Stimulated activated CD8-positive, alpha-beta memory T cell treated with anti-CD3 and anti-CD28 coated beads, Interleukin-12 subunit alpha, Interleukin-12 subunit beta, amount 100 ng/mL, for 1 hour (primary cell): ENCODE data around the gene ZNF770.
"Not testable (repeated sequence)": the region's sequence is repeated elsewhere in the genome, so short reads cannot be mapped to it uniquely, and the experiment has no call there.

Experiments used
- DNase-seq: peaks from one replicate; pipeline ENCODE4 v3.0.0-alpha.2; 2020; ENCODE audit warnings: low read depth

Gene ZNF770

DNA sequence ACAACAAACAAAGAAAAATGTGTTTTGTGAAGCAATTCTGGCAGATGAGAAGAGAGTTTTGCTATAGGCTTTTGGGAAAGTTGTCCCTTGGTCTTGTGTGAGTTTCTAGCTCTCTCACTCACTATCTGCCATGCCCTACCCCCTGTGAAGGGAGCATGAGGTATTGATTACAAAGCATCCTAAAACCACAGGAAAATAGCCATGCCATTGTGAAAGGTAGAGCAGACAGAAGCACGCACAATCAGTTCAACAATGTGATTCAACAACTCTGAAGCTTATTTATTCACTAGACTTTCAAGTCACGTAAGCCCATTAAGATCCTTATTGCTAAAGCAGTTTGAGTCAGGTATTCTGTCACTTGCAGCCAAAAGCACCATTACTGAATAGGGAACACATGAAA lies 12.0 kb downstream of the ZNF770 start:
- no peak for DNase-seq

DNA sequence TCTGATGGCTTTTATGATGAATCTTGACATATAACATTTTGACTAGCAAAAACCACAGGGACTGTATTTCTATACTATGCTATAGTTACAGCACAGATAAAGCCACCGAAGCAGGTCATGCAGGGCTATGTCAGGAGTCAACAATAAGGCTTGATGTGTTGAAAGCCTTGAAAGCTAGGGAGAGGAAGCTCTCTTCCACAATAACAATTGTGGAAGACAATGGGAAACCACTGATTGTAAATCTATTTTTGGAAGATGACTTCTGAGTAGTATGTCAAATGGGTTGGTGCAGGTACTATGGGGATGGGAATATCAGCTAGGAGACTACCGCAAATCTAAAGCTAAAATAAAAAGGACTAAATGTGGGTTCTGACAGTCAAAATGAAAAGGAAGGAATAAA lies 14.6 kb downstream of the ZNF770 start:
- no peak for DNase-seq

DNA sequence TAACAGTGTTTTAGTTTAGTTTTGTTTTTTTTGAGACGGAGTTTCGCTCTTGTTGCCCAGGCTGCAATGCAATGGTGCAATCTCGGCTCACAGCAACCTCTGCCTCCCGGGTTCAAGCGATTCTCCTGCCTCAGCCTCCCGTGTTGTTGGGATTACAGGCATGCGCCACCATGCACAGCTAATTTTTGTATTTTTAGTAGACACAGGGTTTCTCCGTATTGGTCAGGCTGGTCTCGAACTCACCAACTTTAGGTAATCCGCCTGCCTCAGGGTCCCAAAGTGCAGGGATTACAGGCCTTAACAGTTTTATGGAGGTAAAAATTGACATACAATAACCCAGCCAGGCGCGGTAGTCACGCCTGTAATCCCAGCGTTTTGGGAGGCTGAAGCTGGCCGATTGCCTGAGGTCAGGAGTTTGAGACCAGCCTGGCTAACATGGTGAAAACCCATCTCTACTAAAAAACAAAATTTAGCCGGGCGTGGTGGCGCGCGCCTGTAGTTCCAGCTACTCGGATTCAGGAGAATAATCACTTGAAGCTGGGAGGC lies 17.9 kb downstream of the ZNF770 start:
- DNase-seq: not testable (repeated sequence)

DNA sequence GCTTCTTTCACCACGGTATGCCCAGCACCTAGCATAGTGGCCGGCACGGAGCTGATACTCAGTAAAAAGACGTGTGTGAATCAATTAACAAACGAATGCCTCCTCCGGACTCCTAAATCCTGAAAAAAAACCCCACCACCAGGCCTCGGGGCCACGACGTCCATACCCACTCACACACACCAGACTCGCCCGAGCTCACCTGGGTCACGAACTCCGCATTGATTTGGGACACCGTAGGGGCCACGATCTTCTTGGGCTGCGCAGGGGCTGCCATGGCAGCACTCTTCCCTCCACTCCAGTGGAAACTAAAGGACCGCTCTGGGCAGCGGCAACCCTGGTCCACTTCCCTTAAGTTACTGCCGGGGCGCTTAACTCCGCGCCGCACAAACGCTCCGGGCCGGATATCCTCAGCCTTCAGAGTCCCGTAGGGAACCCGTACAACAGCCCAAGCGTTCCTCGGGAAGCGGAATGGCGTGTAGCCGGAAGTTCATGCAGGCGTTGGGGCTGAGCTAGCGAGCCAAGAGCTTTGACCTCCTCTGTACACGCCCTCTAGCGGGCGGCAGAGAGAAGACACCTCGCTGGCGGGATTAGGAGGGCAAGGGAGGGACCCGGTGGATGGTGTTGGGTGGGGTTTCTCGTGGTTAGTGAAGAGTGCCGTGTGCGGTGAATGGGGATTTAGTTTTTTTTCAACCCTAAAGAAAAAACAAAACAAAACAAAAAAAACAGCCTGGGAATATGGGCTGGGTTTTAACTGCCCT lies 18.6 kb downstream of the ZNF770 start, which contains the start of gene AQR:
Gene AQR, minus strand, starts transcription at position 403 of the 758 bp plus-strand sequence. Its CDS starts 129 bp downstream, at position 274.
- peak; percentile 83 for DNase-seq

DNA sequence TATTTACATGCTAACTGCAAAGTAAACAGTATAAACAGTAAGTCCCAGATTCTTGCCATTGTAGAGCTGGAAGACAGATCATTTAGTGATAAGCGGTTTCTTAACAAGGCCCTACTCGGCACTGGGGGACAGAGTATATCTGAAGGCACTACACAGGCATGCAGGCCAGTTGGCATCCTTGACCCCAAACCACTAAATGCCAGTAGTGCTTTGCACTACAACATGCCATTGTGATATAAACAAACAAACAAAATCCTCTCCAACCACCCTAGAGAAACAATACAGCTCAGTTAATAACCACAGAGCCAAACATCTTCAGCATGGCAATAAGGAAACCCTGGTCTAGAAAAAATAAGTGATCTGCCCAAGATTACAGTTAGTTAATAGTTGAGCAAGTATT lies 23.8 kb downstream of the ZNF770 start:
- no peak for DNase-seq

DNA sequence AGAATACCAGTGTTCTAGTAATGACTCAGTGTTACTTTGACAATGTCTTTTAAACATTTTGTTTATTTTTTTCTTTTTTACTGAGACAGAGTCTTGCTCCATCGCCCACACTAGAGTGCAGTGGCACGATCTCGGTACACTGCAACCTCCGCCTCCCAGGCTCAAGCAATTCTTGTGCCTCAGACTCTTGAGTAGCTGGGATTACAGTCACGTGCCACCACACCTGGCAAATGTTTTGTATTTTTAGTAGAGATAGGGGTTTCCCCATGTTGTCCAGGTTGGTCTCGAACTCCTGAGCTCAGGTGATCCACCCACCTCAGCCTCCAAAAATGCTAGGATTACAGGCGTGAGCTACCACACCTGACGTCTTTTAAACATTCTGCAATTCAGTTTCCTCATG lies 34.2 kb downstream of the ZNF770 start:
- DNase-seq: no peak

DNA sequence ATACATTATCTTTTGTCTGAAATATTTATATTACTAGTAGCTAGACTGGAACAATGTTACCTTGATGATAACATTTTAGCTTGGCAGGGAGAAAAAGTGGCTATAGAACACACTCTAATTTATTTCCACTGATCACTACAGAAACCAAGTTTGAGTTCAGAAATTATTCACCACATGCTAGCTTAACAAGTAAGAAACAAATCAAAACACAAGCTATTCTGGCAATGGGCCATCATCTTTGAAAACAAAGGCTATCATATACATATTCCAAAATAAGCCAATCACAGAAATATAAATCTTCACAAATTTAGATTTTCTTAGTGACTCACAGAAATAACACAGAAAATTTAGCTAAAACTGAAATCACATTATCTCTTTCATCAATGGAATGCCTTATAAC lies 35.6 kb downstream of the ZNF770 start:
- DNase-seq: no peak

DNA sequence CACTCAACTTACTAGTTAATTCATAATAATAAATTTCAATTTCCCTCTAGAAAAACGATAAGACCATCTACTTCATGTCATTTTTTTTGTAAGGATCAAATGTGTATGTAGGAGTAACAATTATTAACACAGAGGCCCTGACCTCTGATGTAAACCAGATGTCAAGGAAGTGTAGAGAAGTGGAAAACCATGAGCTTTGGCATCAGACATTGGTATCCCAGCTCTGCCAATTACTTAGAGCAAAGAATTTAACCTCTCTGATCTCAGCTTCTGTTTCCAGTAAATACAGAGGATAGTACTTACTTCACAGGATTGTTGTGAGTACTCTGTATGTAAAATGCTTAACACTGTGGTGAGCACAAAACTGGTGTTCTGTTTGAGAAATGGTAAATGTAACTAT lies 36.1 kb downstream of the ZNF770 start:
- DNase-seq: no peak

DNA sequence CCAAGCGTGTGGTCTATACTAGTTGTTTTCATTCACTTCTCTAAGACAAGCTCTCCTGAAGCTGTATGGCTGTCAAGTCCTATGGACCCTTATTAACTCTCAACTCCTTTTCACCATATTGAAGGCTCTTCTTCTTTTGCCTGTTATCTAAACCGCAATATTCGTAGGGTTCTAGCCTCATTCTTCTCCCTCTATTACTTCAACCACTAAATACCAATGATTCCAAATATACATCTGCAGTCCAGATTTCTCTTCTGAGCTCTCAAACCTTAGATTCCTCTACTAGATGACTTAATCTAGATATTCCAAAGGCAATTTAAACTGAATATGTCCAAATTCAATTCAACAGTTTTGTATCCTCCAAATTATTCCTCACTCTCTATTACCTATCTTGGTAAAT lies 43.2 kb downstream of the ZNF770 start:
- DNase-seq: no peak

DNA sequence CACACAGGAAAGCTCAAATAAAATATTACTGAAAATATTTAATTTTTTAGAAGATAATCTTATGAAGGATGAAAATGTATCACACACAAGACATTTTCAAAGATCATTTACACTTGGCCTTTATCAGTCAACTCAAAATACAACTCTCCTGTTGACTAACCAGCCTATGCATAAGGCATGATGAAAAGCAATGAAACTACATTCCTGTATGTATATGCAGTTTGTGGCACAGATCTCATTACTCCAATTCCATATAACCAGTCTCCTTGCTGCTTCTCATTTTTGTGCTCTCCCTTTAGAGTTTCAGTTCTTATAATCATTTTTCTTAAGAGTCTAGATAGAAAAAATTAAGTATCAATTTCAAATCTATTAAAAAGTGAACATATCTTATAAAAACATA lies 44.4 kb downstream of the ZNF770 start:
- DNase-seq: no peak

DNA sequence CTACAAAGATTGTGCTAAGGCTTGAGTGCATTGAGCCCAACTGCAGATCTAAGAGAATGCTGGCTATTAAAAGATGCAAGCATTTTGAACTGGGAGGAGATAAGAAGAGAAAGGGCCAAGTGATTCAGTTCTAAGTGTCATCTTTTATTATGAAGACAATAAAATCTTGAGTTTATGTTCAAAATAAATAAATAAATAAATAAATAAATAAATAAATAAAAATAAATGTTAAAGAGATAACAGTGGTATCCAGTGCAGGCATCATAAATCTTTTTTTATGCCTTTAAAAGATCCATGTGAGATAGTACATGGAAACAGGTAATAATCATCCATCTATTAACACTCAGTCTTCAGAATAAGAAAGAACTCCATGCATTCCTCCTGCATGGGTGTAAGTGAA lies 44.8 kb downstream of the ZNF770 start:
- DNase-seq: not testable (repeated sequence)

DNA sequence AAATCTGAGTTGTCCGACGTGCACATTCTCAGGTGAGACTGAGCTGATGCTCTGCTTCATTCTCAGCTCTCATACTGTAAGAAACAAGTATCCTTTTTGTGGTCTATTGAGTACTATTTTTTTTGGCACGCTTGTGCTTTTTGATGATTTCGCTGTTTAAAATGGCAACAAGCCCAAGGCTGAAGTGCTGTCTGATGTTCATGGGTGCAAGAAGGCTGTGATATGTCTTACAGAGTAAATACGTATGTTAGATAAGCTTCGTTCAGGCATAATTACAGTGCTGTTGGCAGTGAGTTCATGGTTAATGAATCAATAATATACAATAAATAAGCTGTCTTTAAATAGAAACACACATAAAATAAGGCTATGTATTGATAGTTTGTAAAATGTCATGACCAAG lies 45.7 kb downstream of the ZNF770 start:
- no peak for DNase-seq

DNA sequence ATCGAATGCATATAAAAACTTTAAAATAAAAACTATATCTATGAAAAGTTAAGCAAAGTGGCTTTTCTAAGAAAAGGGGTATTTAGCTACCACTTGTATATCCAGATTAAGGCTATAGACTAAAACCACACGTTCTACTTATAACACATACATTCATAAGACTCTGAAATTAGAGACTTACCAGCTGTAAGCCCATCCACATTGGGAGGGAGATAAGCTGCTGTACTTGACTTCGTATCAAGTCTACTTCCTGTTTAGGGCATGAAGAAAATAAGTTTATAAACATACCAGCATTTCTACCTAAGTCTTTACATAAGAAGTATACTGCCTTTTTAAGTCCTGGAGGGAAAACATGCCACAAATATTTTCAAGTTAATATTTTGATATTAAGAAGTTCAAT lies 46.3 kb downstream of the ZNF770 start:
- no peak for DNase-seq

DNA sequence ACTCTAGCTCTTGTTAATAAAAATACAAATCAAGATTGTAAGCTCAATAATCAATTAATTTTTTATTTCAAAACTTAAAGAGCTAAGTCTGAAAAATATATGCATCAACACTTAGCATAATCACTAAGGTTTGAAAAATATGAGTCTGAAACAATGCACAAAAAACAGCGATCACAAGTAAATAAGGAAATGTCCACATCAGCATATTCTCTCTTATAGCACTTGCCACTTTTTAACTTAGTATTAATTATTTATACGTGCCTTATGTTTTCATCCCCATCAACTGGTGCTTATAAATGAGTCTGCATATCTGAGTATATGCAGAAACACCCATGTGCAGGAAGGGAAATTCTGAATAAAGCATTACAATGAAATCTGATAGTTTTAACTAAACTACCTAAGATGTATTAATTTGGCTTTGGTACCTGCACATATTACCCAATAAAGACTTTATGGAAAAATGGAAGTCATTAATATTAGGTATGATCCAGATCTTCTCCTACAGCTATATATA lies 46.8 kb downstream of the ZNF770 start:
- no peak for DNase-seq

DNA sequence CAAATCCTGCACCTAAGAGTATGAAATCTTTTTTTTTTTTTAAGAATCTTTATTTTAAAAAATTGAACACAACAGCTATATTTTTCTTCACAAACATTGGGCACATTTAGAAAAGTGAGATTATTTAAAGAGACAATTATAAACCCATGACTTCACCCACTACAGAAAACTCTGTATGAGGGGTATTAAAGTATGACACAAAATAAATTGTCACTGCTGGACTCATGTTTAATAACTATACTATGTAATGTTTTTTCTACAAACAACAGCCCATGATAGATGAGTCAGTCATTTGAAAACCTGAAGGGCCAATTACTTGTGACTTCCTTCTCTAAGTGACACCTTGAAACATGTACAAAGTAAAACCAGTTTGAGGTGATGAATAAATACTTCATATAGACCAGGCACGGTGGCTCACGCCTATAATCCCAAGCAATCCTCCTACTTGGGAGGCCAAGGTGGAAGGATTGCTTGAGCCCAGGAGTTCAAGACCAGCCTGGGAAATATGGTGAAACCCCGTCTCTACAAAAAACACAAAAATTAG lies 54.6 kb downstream of the ZNF770 start:
- no peak for DNase-seq

DNA sequence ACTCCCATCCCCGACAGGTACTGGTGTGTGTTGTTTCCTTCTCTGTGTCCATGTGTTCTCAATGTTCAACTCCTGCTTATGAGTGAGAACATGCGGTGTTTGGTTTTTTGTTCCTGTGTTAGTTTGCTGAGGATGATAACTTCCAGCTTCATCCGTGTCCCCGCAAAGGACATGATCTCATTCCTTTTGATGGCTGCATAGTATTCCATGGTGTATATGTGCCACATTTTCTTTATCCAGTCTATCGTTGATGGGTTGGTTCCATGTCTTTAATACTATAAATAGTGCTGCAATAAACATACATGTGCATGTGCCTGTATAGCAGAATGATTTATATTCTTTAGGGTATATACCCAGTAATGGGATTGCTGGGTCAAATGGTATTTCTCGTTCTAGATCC lies 59.7 kb downstream of the ZNF770 start:
- not testable (repeated sequence) for DNase-seq
